Stimulated activated CD4-positive, alpha-beta T cell treated with anti-CD3 and anti-CD28 coated beads, TNF-alpha, amount 100 ng/mL, for 24 hours (primary cell): ENCODE measurements around the gene IL2RA.

Experiments used
- DNase-seq, 3 experiments: peaks; one replicate each; pipeline ENCODE4 v3.0.0-alpha.2; 2020; ENCODE audit warnings: low read depth in 3 of 3

Gene IL2RA

GRCh38 chr10:6038071-6038631 lies 24.0 kb downstream of the IL2RA start:
- no peak for DNase-seq

GRCh38 chr10:6037422-6037821 lies 24.7 kb downstream of the IL2RA start:
- no peak for DNase-seq

- DNase-seq: no peak
These were observed 25.3 kb downstream of the IL2RA start for GRCh38 chr10:6036861-6037321.

DNA sequence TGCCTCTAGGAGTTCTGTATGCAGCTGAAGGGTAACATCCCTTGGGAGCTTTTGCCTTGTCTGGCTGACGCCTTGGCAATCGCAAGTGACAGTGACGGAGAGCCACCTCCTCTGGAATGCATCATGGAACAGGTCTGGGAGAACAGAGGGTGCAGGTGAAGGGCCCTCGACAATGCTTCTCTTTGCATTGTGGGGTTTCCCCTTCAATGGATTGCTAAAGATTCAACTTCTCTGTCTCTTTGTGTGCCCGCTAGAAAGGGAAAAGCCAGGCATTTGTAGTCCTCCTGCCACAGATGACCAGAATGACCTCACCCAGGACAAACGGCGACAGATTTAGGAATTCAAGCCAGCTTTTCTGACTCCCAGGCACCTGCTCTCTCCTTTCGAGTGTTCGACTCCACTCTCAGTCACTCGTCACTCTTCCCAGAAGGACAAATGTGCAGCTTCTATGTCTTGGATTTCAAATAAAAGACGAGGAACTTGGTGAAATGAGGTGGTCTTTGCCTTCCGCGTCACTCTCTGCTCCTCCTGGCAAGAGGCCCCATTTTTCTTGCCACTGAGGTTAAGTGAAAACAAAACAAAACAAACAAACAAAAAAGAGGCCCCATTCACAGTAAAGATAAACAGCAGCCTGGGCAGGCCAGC lies 26.1 kb downstream of the IL2RA start:
- no peak for DNase-seq

GRCh38 chr10:6035101-6035834 lies 26.9 kb downstream of the IL2RA start:
- no peak for DNase-seq

DNA sequence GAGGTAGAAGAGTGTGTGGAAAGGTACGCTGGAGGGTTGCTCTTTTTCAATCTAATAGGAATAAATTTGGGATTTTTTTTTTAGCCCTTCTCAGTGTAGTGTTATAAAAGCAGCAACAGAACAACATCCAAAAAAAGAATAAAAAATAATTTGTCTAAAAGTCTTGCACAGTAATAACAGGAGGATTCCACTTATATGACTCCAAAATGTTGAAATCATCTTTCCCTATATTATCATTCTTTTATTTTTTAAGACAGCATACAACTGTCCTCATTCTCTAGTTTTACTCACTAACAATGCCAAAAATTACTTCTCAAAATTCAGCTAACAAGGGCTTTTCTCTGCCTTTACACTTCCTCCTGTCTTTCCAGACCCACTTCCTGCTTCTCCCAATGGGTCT lies 27.8 kb downstream of the IL2RA start:
- no peak for DNase-seq

DNA sequence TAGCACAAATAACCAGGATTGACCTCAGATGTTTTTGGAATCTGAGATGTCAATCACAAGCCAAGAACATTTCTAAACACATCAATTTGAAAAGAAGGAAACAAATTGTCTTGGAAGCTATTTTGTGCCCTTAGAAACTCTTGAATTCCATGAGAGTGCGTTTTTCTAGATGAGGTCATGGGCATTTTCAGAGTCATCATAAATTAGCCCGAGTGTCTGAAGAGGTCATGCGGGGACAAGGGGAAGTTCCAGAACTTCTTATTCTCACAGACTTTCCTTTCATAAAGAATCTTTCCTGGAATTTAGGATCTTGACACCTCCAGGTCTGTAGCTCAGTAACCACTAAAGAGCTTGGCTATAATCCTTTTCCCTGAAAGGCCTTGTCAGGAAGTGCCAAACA lies 28.2 kb downstream of the IL2RA start:
- DNase-seq: no peak

GRCh38 chr10:6030940-6031339 lies 31.2 kb downstream of the IL2RA start:
- no peak for DNase-seq

DNA sequence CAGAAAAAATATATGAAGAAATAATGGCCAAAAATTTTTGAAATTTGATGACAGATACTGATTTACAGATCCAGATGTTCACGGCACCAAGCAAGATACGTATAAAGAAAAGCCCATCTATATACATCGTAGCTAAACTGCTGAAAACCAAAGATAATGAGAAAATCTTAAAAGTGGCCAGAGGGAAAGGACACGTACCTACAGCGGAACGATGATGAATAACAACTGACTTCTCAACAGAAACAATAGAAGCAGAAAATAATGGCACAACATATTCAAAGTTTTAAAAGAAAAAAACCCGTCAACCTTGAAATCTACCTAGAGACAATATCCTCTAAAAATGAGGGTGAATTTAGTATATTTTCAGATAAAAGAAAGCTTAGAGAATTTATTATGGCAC lies 31.9 kb downstream of the IL2RA start:
- DNase-seq: no peak

DNA sequence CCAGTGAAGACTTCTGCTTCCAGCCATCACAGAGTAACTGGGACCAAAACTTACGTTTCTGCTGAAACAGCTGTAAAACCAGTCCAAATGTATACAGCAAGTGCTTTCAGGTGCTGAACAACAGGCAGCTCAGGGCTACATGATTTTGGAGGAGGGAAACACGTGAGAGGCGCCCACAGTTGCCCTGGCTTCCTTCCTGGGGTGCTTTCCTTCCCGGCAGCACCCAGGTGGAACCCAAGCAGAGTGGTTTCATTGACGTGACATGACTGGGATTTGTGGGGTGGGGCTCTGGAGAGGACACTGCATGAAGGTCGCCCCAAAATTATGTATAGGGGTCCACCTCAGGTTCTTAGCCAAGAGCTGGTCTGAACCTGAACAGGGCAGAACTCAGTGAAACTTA lies 34.2 kb downstream of the IL2RA start:
- DNase-seq: no peak

- DNase-seq: no peak
These were observed 36.4 kb downstream of the IL2RA start for GRCh38 chr10:6025683-6026255.

DNA sequence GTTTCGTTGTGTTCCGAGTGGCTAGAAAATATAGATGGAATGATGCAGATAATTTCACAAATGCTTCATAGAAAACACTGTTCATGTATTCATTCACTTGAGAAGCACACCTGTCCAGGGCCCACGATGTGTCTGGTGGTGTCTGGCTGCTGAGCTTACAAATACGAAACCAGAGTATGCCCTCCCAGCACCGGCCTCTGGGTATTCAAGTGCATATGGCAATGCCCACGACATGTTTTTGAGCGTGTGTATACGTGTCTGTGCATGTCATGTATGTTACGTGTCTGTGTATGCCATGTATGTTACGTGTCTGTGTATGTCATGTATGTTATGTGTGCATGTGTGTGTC lies 37.9 kb downstream of the IL2RA start:
- DNase-seq: no peak

- no peak for DNase-seq
These were observed 38.4 kb downstream of the IL2RA start for GRCh38 chr10:6023661-6024333.

DNA sequence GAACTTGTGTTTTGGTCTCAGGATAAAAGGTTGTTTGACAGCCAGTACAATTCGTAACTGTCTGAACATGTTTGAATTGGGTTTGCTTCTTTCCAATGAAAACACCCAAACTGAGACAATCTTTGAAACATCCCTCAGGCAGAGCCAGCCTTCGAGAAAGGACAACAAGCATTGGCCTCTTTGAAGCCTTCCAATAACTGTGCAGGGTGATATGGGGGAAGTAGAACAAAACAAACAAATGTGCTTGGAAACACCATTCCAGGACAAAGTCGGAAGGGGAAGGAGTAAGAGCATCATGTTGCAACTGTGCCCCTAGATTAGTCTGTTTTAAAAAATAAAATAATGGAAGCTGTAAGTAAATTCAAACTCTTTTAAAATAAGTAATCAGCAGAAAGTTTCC lies 39.5 kb downstream of the IL2RA start:
- DNase-seq: no peak

- DNase-seq: no peak
These were observed 41.3 kb downstream of the IL2RA start for GRCh38 chr10:6020826-6021225.

GRCh38 chr10:6019796-6020195 lies 42.4 kb downstream of the IL2RA start:
- no peak for DNase-seq

DNA sequence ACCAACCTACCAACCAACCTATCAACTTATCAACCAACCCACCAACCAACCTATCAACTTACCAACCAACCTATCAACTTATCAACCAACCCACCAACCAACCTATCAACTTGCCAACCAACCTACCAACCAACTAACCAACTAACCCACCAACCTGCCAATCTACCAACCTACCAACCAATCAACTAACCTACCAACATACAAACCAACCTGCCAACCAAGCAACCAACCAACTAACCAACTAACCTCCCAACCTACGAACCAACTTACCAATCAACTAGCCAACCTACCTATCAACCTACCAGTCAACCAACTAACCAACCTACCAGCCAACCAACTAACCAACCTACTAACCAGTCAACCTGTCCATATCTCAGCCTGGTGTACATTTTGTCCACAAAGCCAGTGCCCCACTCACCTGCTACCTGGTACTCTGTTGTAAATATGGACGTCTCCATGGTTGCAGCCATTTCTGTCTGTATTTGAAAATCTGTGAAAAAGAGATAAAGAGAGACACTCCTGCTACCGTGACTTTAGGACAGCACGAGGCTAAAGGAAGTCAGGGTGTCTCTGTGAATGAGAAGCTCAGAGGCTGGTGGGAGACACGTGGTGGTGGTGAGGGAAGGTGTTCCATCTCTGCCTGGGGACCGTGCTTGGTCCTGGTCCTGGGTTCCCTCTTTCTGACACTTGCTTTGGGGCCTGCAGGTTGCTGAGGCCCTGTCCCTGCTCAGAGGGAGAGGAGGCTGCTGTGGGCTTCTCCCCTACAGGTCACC lies 43.0 kb downstream of the IL2RA start:
- DNase-seq: no peak

- no peak for DNase-seq
These were observed 43.7 kb downstream of the IL2RA start for GRCh38 chr10:6018422-6018821.

- no peak for DNase-seq
These were observed 44.3 kb downstream of the IL2RA start for GRCh38 chr10:6017781-6018354.

GRCh38 chr10:6014241-6014761 lies 47.9 kb downstream of the IL2RA start:
- peak in 1 of 3 experiments; percentile 44 for DNase-seq
